ENCODE measurements around the gene SLC9A5.

The SLC9A5 gene

DNA sequence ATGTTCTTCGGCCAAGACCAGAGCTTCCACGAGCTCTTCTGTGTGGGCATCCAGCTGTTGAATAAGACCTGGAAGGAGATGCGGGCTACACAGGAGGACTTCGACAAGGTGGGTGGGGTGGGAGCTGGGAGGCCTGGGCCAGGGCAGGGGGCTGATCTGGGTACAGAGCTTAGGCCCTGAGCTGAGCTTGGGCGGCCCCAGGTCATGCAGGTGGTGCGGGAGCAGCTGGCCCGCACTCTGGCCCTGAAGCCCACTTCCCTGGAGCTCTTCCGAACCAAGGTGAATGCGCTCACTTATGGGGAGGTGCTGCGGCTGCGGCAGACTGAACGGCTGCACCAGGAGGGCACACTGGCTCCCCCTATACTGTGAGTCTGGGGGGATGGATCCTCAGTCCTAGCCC is 46.4 kb upstream of the SLC9A5 start:
- TF ChIP-seq CTCF (IDR thresholded peaks at IDR 0.05; ENCODE audit: insufficient read depth, low read length, poor library complexity, severe bottlenecking) = no peak
- Histone ChIP-seq H3K36me3 (ENCODE audit: control insufficient read depth, insufficient read depth, low read length) (peaks cover 50% of the 10 kb centered on the region), H3K4me3 (replicated peaks; ENCODE audit: low read depth, low read length) (no peak overlapping the region), H3K27me3 (replicated peaks; ENCODE audit: control insufficient read depth, insufficient read depth, low read length) (no peaks in the 10 kb centered on the region)
- DNase-seq (ENCODE audit: extremely low read depth, insufficient read length) = no peak

GRCh38 chr16:67202956-67203493 is 45.8 kb upstream of the SLC9A5 start:
- no peaks in the 10 kb centered on the region for H3K27me3 ChIP-seq (replicated peaks; ENCODE audit: control insufficient read depth, insufficient read depth, low read length)
- peaks cover 46% of the 10 kb centered on the region for H3K36me3 ChIP-seq (ENCODE audit: control insufficient read depth, insufficient read depth, low read length)
- no peak for TF ChIP-seq CTCF (IDR thresholded peaks at IDR 0.05; ENCODE audit: insufficient read depth, low read length, poor library complexity, severe bottlenecking)
- DNase-seq (ENCODE audit: extremely low read depth, insufficient read length) = no peak
- H3K4me3 ChIP-seq (replicated peaks; ENCODE audit: low read depth, low read length) = no peak overlapping the region

DNA sequence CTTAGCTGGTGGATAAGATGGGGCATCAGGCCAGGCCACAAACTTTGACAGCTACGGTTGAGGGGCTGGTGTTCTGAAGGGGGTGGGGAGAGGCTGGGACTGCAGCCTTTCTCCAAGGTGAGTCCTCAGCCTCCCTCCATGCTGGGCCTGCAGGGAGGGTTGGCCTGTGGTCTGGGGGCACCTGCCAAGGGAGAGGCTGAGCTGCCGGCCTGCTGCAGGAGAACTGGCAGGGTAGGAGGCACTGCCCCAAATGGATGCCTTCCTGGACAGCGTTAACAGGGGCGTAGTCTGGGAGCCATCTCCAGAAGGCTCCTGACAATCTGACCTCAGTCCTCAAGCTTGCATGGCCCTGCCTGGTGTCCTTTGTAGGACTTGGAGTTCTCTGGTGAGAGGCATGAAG is 44.7 kb upstream of the SLC9A5 start:
- no peak for DNase-seq (ENCODE audit: extremely low read depth, insufficient read length)
- peaks cover 40% of the 10 kb centered on the region for H3K36me3 ChIP-seq (ENCODE audit: control insufficient read depth, insufficient read depth, low read length)
- no peak overlapping the region for H3K4me3 ChIP-seq (replicated peaks; ENCODE audit: low read depth, low read length)
- no peak for TF ChIP-seq CTCF (IDR thresholded peaks at IDR 0.05; ENCODE audit: insufficient read depth, low read length, poor library complexity, severe bottlenecking)
- H3K27me3 ChIP-seq (replicated peaks; ENCODE audit: control insufficient read depth, insufficient read depth, low read length) = no peaks in the 10 kb centered on the region

DNA sequence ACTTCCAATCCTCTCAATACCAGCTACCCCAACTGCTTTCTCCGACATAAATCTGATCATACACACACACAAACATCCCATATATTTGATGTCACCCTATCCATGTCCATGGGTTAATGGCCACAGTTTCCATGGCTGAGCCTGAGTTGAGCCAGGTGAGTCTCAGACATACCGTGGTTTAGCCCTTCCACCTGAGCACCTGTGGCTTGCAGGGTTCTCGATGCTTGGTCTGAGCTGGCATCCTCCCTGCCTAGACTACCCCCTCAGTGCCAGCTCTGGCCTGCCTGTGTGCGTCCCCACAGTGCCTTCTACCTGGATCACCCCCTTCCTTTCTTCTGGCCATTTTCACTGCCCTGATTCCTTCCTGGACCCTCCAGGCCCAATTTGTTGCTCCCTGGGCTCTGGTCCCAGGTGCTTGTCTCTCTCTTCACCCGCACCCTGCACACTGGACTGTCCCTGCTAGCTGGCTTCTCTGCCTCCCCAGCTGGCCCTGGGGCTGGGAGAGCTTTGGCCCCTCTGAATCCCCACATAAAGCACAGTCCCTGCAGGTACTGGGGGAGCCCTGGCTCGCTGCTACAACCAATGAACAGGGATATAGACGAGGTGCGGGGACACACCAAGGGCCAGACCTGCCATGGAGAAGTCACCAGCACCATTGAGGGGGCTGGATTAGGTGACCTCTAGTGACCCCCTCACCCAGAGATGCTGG is 42.5 kb upstream of the SLC9A5 start:
- H3K27me3 ChIP-seq (replicated peaks; ENCODE audit: control insufficient read depth, insufficient read depth, low read length) = no peaks in the 10 kb centered on the region
- peaks cover 30% of the 10 kb centered on the region for H3K36me3 ChIP-seq (ENCODE audit: control insufficient read depth, insufficient read depth, low read length)
- H3K4me3 ChIP-seq (replicated peaks; ENCODE audit: low read depth, low read length) = no peak overlapping the region
- no peak for DNase-seq (ENCODE audit: extremely low read depth, insufficient read length)
- TF ChIP-seq CTCF (IDR thresholded peaks at IDR 0.05; ENCODE audit: insufficient read depth, low read length, poor library complexity, severe bottlenecking) = no peak

DNA sequence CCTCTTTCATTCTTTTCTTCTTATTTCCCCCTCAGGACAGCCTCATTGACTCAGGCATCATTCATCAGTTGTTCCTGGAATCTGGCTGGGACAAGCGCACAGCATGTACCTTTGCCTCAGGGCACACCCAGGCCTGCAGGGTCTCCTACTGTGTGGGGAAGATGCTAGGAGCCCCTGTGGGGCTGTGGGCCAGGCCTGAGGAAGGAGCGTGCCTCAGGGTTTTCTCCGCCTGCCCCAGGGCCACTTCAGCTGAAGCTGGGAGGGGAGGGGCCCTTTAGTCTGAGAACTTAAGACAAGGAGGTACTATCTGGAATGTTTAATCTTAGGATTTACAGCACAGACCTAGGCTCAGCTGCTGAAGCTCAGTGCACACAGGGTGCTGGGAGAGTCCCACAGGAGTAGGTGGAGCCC is 41.9 kb upstream of the SLC9A5 start:
- peaks cover 26% of the 10 kb centered on the region for H3K36me3 ChIP-seq (ENCODE audit: control insufficient read depth, insufficient read depth, low read length)
- TF ChIP-seq CTCF (IDR thresholded peaks at IDR 0.05; ENCODE audit: insufficient read depth, low read length, poor library complexity, severe bottlenecking) = no peak
- no peaks in the 10 kb centered on the region for H3K27me3 ChIP-seq (replicated peaks; ENCODE audit: control insufficient read depth, insufficient read depth, low read length)
- H3K4me3 ChIP-seq (replicated peaks; ENCODE audit: low read depth, low read length) = no peak overlapping the region
- no peak for DNase-seq (ENCODE audit: extremely low read depth, insufficient read length)

Data from GM06990 (cell line).